Nephron (organoid): Measurements from ENCODE around the gene SGPP2.

Source experiments
- H3K27ac Mint-ChIP-seq, 3 experiments: 2 replicates each; pipeline ENCODE4 v1.8.0; 2020; ENCODE audit warnings: mixed read lengths in 3 of 3, mild to moderate bottlenecking in 2 of 3, moderate library complexity in 1 of 3
- H3K27me3 Mint-ChIP-seq: 2 replicates; pipeline ENCODE4 v1.8.0; 2021; ENCODE audit warnings: low read depth, mild to moderate bottlenecking, moderate library complexity, mixed read lengths
- H3K36me3 Mint-ChIP-seq: 2 replicates; pipeline ENCODE4 v1.8.0; 2020; ENCODE audit warnings: low read depth, mixed read lengths
- H3K4me1 Mint-ChIP-seq: 2 replicates; pipeline ENCODE4 v1.8.0; 2020; ENCODE audit warnings: mixed read lengths
- H3K4me3 Mint-ChIP-seq, 3 experiments: 2 replicates each; pipeline ENCODE4 v1.8.0; 2020; ENCODE audit warnings: mild to moderate bottlenecking in 3 of 3, mixed read lengths in 3 of 3, moderate library complexity in 2 of 3
- H3K9me3 Mint-ChIP-seq: 2 replicates; pipeline ENCODE4 v1.8.0; 2020; ENCODE audit warnings: mixed read lengths
- CTCF ChIP-seq, 3 experiments: fragments of 200-600 bp; sonication (generic); IDR thresholded peaks; one replicate each; pipeline ENCODE4 v1.5.0; 2021; ENCODE audit warnings: antibody characterized with exemption in 3 of 3; ENCODE audit not compliant: unreplicated experiment in 3 of 3

Gene SGPP2

GRCh38 chr2:222421626-222422025 lies 2.7 kb upstream of the SGPP2 start:
- no peak overlapping the region for H3K4me3 Mint-ChIP-seq
- H3K36me3 Mint-ChIP-seq: no peaks in the 10 kb centered on the region
- H3K9me3 Mint-ChIP-seq: no peaks in the 10 kb centered on the region
- H3K27me3 Mint-ChIP-seq: peaks cover 61% of the 10 kb centered on the region
- no peak for TF ChIP-seq CTCF (IDR thresholded peaks at IDR 0.05; ENCODE audit: unreplicated experiment in 3 of 3)
- no peak overlapping the region for H3K27ac Mint-ChIP-seq
- H3K4me1 Mint-ChIP-seq: peaks cover 25% of the 10 kb centered on the region

DNA sequence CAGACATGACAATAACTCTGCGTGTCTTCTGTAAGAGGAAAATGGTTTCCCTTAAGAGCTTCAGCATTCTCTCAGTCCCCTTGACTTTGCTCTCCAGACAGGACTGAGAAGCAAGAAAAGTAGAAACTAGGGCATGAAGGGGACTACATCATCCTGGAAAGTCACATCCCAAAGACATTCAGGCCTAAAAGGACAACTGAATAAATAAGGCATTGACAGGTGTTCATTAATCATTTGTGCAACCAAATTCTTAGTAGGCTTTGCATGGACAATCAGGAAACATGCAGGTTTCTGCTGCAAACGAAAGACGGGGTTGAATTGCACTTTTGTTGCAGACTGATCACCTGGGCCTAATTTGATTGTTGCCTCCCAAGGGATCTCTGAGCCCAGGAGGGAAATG lies 1.2 kb upstream of the SGPP2 start:
- Mint-ChIP-seq H3K4me1 (peaks cover 32% of the 10 kb centered on the region), H3K36me3 (no peaks in the 10 kb centered on the region), H3K27ac (peak overlapping the region in 2 of 3 experiments; percentile 4 to 7), H3K9me3 (no peaks in the 10 kb centered on the region), H3K27me3 (peaks cover 77% of the 10 kb centered on the region), H3K4me3 (peak overlapping the region; percentile 80 to 91 (median 85))
- no peak for TF ChIP-seq CTCF (IDR thresholded peaks at IDR 0.05; ENCODE audit: unreplicated experiment in 3 of 3)

GRCh38 chr2:222423632-222424275 lies 589 bp upstream of the SGPP2 start:
- Mint-ChIP-seq H3K4me3 (peak overlapping the region; percentile 80 to 91 (median 85)), H3K9me3 (no peaks in the 10 kb centered on the region), H3K4me1 (peaks cover 33% of the 10 kb centered on the region), H3K36me3 (no peaks in the 10 kb centered on the region), H3K27ac (peak overlapping the region; percentile 4 to 7 (median 4)), H3K27me3 (peaks cover 80% of the 10 kb centered on the region)
- TF ChIP-seq CTCF (IDR thresholded peaks at IDR 0.05; ENCODE audit: unreplicated experiment in 3 of 3): no peak

DNA sequence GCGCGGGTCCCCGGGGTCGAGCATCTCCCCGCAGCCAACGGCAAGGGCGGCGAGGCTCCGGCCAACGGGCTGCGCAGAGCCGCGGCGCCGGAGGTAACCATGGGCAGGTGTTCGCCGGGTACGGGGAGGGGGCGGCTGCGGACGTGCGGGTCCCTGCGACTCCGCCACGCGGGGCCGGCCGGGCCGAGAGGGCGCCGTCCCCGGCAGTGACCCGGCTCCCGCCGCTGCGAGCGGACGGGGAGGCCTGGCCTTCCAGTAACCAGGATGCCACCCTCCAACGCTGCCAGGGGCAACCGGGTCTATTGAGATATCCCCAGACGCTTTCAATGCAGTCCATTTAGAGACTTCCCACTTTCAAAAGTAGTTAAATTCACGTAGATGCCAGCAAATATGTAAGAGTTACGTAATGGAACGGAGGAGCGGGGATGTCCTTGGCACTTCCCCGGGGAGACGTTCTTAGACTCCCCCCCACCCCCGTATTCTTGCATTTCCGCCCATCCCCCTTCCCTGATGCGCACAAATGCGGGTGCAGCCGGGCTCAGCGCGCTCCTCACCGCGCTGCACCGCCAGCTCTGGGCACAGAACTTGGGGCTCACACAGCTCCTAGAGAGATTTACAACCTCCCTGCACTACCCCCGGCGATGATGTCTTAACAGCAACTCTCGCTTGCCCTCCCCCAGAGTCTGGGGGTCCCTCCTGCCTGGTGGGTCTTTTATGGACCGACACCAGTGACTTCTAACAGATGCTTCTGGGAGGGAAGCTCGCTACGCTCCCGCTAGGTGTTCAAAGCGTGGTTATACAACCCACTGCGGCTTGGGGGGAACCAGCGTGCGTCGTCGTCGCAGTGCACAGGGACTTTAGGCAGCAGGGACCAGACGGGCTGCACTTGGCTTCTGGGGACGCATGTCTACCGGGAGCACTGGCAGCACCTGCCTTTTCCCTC lies 657 bp downstream of the SGPP2 start:
- Mint-ChIP-seq H3K4me1 (peaks cover 33% of the 10 kb centered on the region), H3K27me3 (peaks cover 90% of the 10 kb centered on the region), H3K27ac (peak overlapping the region; percentile 21 to 57 (median 44)), H3K4me3 (peak overlapping the region; percentile 86 to 91 (median 90)), H3K9me3 (no peaks in the 10 kb centered on the region), H3K36me3 (no peaks in the 10 kb centered on the region)
- TF ChIP-seq CTCF (IDR thresholded peaks at IDR 0.05; ENCODE audit: unreplicated experiment in 3 of 3): no peak

DNA sequence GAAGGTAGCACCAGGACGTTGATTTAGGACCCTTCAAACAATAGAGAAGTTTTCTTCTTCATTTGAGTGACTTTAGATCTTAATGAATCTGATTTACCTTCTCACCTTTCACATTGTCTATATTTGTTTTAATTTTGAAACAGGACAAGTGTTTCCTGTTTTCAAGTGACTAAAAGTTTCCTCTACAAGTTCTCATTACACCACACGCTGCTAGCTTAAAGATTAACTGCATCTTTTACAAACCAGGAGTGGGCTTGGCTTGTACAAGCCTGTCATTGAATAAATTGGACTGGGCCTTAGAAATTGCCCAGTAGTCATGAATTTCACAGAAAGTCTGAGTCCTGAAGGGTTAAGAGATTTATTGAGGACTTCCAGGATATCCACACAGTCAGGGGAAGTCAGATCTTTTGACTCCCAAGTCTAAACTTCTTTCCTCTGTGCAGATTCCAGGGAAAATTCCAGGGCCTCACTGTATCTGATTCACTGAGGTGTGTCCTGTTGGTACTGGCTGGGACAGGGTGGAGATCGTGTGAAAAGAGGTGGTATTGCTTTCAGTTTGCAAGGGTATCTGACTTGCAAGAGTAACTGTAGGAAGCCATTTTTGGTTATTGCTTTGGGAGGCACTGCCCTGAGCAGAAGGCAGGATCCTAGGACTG lies 3.4 kb downstream of the SGPP2 start:
- H3K27me3 Mint-ChIP-seq: peaks cover 72% of the 10 kb centered on the region
- H3K9me3 Mint-ChIP-seq: no peaks in the 10 kb centered on the region

More for the DNA sequence above, 3.4 kb downstream of the SGPP2 start:
- H3K4me1 Mint-ChIP-seq: peaks cover 42% of the 10 kb centered on the region
- no peak for TF ChIP-seq CTCF (IDR thresholded peaks at IDR 0.05; ENCODE audit: unreplicated experiment in 3 of 3)
- peak overlapping the region; percentile 15 to 35 (median 31) for H3K4me3 Mint-ChIP-seq
- peak overlapping the region; percentile 85 to 91 (median 88) for H3K27ac Mint-ChIP-seq
- no peaks in the 10 kb centered on the region for H3K36me3 Mint-ChIP-seq
